GM21737 (cell line): ENCODE results near the gene MPHOSPH9.

ENCODE experiments used
- ATAC-seq: cut with Tn5 transposase; IDR thresholded peaks from one replicate; pipeline ENCODE4 v1.9.1; 2021; ENCODE audit warnings: mild to moderate bottlenecking, moderate library complexity; ENCODE audit not compliant: unreplicated experiment

The MPHOSPH9 gene

GRCh38 chr12:123232807-123233504 lies at the start of gene MPHOSPH9, which contains the start of gene MTRFR:
Gene MPHOSPH9, minus strand, starts transcription at chr12:123233141. Its CDS starts 2,777 bp downstream, at chr12:123230364.
Gene MTRFR, plus strand, starts transcription at chr12:123233436. Its CDS starts 20,239 bp downstream, at chr12:123253675.
- ATAC-seq, result peak; percentile 80

- ATAC-seq, result no peak
Observed at GRCh38 chr12:123282111-123282510, 49.2 kb upstream of the MPHOSPH9 start.

- ATAC-seq, result no peak
Observed at GRCh38 chr12:123280971-123281370, 48.0 kb upstream of the MPHOSPH9 start.

DNA sequence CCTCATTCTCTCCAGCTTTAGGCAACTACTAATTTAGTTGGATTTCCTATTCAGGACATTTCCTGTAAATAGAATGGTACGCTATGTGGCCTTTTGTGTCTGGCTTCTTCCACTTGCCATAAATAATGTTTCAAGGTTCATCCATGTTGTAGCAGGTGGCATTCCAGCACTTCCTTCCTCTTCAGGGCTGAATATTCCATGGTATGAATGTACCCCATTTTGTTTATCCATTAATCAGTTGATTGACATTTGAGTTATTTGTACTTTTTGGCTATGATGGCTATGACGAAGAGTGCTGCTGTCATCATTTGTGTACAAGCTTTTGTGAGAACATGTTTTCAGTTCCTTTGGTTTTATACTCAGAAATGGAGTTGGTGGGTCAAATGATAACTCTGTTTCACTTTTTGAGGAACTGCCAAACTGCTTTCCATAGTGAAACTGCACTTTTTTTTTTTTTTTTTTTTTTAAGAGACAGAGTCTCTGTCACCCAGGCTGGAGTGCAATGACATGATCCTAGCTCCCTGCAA lies 45.2 kb upstream of the MPHOSPH9 start:
- ATAC-seq, result peak; percentile 77

GRCh38 chr12:123273166-123273565 lies 40.2 kb upstream of the MPHOSPH9 start:
- ATAC-seq, result no peak

- ATAC-seq, result peak; percentile 50
Observed at GRCh38 chr12:123271001-123271668, 38.2 kb upstream of the MPHOSPH9 start.

DNA sequence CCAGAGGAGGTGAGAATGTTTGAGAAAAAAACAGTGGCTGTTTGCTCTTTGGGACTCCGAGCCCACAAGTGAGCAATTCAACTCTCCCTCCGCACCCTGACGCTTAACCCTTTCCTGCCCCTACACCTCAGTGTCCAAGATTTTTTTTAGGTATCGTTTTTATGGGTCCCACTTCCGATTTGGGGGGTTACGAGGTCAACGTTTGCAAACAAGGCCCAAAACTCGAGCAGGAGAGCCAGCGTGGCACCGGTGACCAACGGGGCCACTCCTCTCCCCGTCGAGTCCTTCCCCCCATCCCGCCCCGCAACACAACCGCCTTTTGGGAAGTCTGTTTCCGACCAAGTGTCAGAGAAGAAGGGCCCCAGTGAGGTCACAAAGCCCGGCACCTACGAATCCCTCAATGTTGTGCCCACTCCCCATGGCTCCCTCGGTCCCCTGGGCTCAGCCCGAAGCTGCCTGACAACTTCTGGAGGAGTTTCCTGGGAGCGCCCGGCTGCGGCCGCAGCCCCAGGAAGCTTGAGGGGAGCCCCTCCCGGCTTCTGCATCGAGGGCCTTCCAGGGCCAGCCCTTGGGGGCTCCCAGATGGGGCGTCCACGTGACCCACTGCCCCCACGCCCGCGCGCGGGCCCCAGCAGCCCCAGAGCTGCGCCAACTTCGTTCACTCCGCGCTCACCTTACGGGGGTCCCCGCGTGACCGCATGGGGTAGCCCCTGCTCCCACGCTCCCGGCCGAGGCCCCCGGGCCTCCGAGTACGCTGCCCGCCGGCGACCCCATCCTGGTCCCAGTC lies 37.5 kb upstream of the MPHOSPH9 start:
- peak; percentile 7 for ATAC-seq

DNA sequence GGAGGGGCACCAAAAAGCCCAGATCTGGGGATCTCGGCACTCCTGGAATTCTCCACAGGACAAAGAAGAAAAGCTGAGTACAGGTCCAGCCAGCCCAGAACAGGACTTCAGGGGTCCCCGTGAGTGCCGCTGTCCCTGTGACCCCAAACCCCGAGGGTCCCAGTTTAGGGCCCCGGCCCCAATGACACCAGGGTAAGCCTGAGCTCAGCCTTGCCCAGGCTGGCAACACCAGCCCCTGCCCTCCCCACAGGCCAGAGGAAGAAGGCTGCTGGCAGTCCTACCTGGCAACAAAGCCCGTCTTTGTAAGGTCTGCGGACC lies 36.9 kb upstream of the MPHOSPH9 start:
- no peak for ATAC-seq

- ATAC-seq, result peak; percentile 15
Observed at GRCh38 chr12:123269395-123269892, 36.5 kb upstream of the MPHOSPH9 start.

DNA sequence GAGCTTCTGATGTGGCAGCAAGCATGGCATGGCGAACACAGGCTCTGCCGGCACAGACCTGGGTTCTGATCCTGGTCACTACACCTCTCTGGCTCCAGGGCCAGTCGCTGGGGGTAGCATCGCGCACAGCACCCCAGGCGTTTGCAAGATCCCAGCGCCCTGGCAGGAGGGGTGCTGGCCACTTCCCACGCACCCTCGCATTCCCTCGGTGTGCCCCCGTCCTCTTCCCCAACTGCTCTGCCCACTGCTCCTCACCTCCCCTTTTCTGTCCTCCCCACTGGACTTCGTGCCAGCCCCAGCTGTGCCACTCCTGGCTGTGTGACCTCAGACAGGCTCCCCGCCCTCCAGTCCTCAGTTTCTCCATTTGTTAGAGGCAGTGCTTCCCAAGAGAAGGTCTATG lies 35.9 kb upstream of the MPHOSPH9 start:
- ATAC-seq, result no peak

GRCh38 chr12:123267991-123268843 lies 35.3 kb upstream of the MPHOSPH9 start:
- no peak for ATAC-seq

DNA sequence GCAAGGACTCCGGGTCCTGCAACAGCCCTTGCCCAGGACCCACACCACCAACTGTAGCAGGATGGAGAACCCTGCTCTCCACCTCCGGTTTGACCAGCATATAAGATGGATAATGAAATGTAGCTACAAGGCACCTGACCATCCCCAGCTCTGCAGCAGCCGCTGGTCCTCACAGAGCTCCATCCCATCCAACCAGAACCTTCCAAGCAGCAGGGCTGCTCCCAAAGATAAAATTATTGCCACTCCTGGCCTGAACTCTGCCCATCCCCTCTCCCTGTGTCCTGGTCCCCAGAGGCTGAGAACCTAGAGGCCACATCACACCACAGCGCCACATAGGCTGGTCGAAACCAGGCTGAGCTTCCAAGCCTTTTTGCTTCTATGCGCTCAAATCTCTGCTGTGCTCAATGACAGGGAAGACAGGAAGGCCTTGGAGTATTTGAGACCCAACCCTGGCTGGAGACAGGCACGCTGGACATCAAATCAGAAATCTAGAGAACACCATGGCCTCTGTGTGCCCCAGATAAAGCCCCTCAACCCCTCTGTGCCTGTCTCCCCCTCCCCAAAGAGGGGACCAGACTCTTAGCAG lies 34.5 kb upstream of the MPHOSPH9 start:
- no peak for ATAC-seq

DNA sequence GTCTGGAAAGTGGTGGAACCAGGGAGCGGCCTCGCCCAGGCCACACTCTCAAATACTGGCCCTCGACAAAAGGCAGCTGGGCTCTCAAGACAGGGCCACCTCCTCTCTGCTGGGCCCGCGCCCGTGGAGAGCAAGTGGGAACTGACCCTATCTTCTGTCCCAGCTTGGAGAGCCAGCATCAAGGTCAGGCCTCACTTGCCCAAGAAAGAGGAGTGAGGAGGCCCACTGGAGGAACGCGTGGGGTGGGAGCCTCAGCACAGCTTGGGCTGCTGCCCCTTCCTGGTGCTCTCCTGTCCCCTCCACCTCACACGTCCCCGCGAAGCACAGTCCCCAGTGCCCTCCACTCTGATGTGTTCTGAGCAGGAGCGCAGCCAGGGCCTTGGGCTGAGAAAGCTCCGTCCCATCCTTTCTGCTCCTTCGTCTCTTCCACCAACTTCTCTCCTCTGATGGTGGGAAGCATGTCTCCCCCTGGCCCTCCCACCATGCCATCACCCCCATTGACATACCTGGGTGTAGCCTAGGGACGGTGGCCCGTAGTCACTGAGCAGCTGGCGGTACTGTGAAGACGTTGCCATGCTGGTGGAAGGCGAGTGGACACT lies 33.8 kb upstream of the MPHOSPH9 start:
- ATAC-seq, result no peak

GRCh38 chr12:123265851-123266678 lies 33.1 kb upstream of the MPHOSPH9 start:
- no peak for ATAC-seq

DNA sequence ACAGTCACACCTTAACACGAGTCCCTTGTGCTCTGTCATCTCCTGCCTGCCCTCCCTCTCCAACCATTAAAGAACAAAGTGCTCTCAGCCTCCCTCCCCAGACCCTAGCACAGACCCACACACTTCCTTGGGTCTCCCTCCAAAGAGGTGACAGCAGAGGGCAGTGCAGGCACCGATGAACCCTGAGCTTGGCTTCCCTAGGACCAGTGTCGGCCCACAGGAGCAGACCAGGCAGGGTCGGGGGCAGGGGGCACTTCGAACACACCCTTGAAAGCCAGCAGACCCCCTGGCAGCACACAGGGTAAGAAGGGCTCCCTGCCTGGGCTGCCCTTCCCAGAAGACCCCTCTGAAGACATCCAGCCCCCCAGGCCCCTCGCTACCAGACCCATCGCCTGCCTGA lies 31.7 kb upstream of the MPHOSPH9 start:
- no peak for ATAC-seq

GRCh38 chr12:123263196-123263817 lies 30.4 kb upstream of the MPHOSPH9 start:
- ATAC-seq, result no peak

GRCh38 chr12:123261196-123261595 lies 28.3 kb upstream of the MPHOSPH9 start:
- ATAC-seq, result no peak

GRCh38 chr12:123260081-123260480 lies 27.1 kb upstream of the MPHOSPH9 start:
- no peak for ATAC-seq
